ENCODE measurements around the gene AIRE.

- no peak for TF ChIP-seq EP300 (IDR thresholded peaks at IDR 0.05)
- TF ChIP-seq CTCF (IDR thresholded peaks at IDR 0.05), result no peak
- TF ChIP-seq POLR2A (IDR thresholded peaks at IDR 0.05; ENCODE audit: low read depth), result no peak
- TF ChIP-seq POLR2AphosphoS5 (IDR thresholded peaks at IDR 0.05), result no peak
Observed at GRCh38 chr21:44314561-44314960, 28.9 kb downstream of the AIRE start.
